Fibroblast of lung (primary cell): ENCODE measurements around the gene NUP214.

ENCODE experiments used
- EZH2 ChIP-seq: IDR thresholded peaks from 2 replicates; pipeline ENCODE4 v1.5.1; 2012; ENCODE audit warnings: low read length, control low read depth, mild to moderate bottlenecking; ENCODE audit errors: missing control alignments
- TF ChIP-seq, protein P1 (sequence below), 2 donors: IDR thresholded peaks in 1 of 2; conservative IDR thresholded peaks in 1 of 2; 1 replicate in 1 of 2; 2 replicates in 1 of 2; pipeline ENCODE4 v1.5.1; 2011 to 2012; ENCODE audit warnings: low read length in 2 of 2, control low read depth in 1 of 2, inconsistent platforms in 1 of 2, low read depth in 1 of 2, mild to moderate bottlenecking in 1 of 2

GRCh38 chr9:131081868-131082267, 43.5 kb upstream of the NUP214 start:
- TF ChIP-seq, protein P1, sequence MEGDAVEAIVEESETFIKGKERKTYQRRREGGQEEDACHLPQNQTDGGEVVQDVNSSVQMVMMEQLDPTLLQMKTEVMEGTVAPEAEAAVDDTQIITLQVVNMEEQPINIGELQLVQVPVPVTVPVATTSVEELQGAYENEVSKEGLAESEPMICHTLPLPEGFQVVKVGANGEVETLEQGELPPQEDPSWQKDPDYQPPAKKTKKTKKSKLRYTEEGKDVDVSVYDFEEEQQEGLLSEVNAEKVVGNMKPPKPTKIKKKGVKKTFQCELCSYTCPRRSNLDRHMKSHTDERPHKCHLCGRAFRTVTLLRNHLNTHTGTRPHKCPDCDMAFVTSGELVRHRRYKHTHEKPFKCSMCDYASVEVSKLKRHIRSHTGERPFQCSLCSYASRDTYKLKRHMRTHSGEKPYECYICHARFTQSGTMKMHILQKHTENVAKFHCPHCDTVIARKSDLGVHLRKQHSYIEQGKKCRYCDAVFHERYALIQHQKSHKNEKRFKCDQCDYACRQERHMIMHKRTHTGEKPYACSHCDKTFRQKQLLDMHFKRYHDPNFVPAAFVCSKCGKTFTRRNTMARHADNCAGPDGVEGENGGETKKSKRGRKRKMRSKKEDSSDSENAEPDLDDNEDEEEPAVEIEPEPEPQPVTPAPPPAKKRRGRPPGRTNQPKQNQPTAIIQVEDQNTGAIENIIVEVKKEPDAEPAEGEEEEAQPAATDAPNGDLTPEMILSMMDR (conservative IDR thresholded peaks at IDR 0.05 in 1 of 2, IDR thresholded peaks at IDR 0.05 in 1 of 2; ENCODE audit: low read depth in 1 of 2, low read length in 2 of 2), result no peak
- no peak for TF ChIP-seq EZH2
